Activated CD8-positive, alpha-beta T cell treated with anti-CD3 and anti-CD28 coated beads for 36 hours (primary cell): ENCODE results near the gene BCAS4. TPM values are rescaled to one million over a fixed set of nuclear protein-coding genes. Genes with fewer than 3 reads are reported as not detected.
"Not testable (repeated sequence)": the region's sequence is repeated elsewhere in the genome, so short reads cannot be mapped to it uniquely, and the experiment has no call there.

ENCODE experiments used
- ATAC-seq: fragments of 200-7000 bp; cut with Tn5 transposase; one replicate; pipeline ENCODE4 v1.10.0; 2021; ENCODE audit warnings: mild to moderate bottlenecking, moderate library complexity
- CTCF ChIA-PET: fragments of 350-600 bp; sonication (Branson Sonifier 250); formaldehyde crosslinking; loops from one replicate; lab custom pipeline; 2021; ENCODE audit warnings: antibody characterized with exemption; lab: Charles Lee
- POLR2A ChIA-PET: fragments of 350-600 bp; sonication (Branson Sonifier 250); formaldehyde crosslinking; loops from one replicate; lab custom pipeline; 2021; ENCODE audit warnings: antibody characterized with exemption; lab: Charles Lee
- DNase-seq: peaks from one replicate; pipeline ENCODE4 v3.0.0-alpha.2; 2020
- H3K27ac Mint-ChIP-seq: one replicate; pipeline ENCODE4 v1.8.0; 2021; ENCODE audit warnings: mild to moderate bottlenecking, mixed read lengths
- H3K27me3 Mint-ChIP-seq: one replicate; pipeline ENCODE4 v1.8.0; 2021; ENCODE audit warnings: mixed read lengths
- H3K36me3 Mint-ChIP-seq: one replicate; pipeline ENCODE4 v1.8.0; 2021; ENCODE audit warnings: low read depth, mixed read lengths
- H3K4me1 Mint-ChIP-seq: one replicate; pipeline ENCODE4 v1.8.0; 2021; ENCODE audit warnings: low read depth, mixed read lengths
- H3K4me3 Mint-ChIP-seq: one replicate; pipeline ENCODE4 v1.8.0; 2021; ENCODE audit warnings: mild to moderate bottlenecking, moderate library complexity, mixed read lengths
- H3K9me3 Mint-ChIP-seq: one replicate; pipeline ENCODE4 v1.8.0; 2021; ENCODE audit warnings: mixed read lengths
- intact Hi-C: fragments of 100-400 bp; cut with micrococcal nuclease; formaldehyde crosslinking; loops from one replicate; pipeline ENCODE4 v1.10.0; 2022
- total RNA-seq, 2 experiments: library from RNA; stranded (reverse); gene quantifications; one replicate each; pipeline ENCODE4 v1.2.3, GENCODE V29; 2021
- TF ChIP-seq, protein P1 (sequence below): fragments of 200-600 bp; IDR thresholded peaks from one replicate; pipeline ENCODE4 v1.8.0; 2022; ENCODE audit warnings: antibody characterized with exemption, mild to moderate bottlenecking

BCAS4 gene
- total RNA-seq, 2 experiments from 2014 or later: 27.3 to 31.7 TPM

- Mint-ChIP-seq H3K36me3 (no peaks in the 10 kb centered on the region), H3K27ac (no peak overlapping the region), H3K9me3 (no peaks in the 10 kb centered on the region), H3K4me1 (no peaks in the 10 kb centered on the region), H3K4me3 (no peak overlapping the region), H3K27me3 (no peaks in the 10 kb centered on the region)
- DNase-seq (no peak), ATAC-seq (no peak)
- ChIA-PET POLR2A (no interaction called here), CTCF (no interaction called here)
- intact Hi-C loops: no loop called here
- TF ChIP-seq, protein P1, sequence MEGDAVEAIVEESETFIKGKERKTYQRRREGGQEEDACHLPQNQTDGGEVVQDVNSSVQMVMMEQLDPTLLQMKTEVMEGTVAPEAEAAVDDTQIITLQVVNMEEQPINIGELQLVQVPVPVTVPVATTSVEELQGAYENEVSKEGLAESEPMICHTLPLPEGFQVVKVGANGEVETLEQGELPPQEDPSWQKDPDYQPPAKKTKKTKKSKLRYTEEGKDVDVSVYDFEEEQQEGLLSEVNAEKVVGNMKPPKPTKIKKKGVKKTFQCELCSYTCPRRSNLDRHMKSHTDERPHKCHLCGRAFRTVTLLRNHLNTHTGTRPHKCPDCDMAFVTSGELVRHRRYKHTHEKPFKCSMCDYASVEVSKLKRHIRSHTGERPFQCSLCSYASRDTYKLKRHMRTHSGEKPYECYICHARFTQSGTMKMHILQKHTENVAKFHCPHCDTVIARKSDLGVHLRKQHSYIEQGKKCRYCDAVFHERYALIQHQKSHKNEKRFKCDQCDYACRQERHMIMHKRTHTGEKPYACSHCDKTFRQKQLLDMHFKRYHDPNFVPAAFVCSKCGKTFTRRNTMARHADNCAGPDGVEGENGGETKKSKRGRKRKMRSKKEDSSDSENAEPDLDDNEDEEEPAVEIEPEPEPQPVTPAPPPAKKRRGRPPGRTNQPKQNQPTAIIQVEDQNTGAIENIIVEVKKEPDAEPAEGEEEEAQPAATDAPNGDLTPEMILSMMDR: no peak
Measured at GRCh38 chr20:50758992-50759391, 35.9 kb upstream of the BCAS4 start.

GRCh38 chr20:50759678-50760077 is 35.2 kb upstream of the BCAS4 start:
- Mint-ChIP-seq H3K4me1 (no peaks in the 10 kb centered on the region), H3K27me3 (no peaks in the 10 kb centered on the region), H3K9me3 (no peaks in the 10 kb centered on the region), H3K27ac (no peak overlapping the region), H3K36me3 (no peaks in the 10 kb centered on the region), H3K4me3 (no peak overlapping the region)
- POLR2A ChIA-PET: interaction anchor here (0.6 kb wide), 1 partner anchor 37 kb away, joined by 4 read pairs; no protein-coding TSS in a partner anchor
- intact Hi-C loops: no loop called here
- DNase-seq (no peak), ATAC-seq (no peak)
- CTCF ChIA-PET: no interaction called here
- TF ChIP-seq, protein P1: no peak

DNA sequence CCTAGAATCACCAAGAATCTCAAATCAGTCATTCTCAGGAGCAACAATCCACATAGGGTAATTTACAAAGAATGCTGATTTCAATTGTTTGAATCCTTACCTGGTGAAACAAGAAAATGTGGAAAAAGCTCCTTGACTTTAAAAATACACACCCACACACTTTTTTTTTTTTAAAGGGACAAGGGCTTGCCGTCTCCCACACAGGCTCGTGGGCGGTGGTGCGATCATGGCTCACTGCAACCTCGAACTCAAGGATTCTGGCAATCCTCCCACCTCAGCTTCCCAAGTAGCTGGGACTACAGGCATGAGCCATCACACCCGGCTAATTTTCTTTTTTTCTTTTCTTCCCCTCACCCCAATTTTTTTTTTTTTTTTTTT is 32.8 kb upstream of the BCAS4 start:
- no peaks in the 10 kb centered on the region for H3K9me3 Mint-ChIP-seq
- ATAC-seq (no peak), DNase-seq (no peak)
- ChIA-PET POLR2A (no interaction called here), CTCF (interaction anchor here (0.7 kb wide), 1 partner anchor 13 kb away, joined by 3 read pairs; no protein-coding TSS in a partner anchor)
- H3K27me3 Mint-ChIP-seq: no peaks in the 10 kb centered on the region
- TF ChIP-seq, protein P1: no peak
- H3K27ac Mint-ChIP-seq: no peak overlapping the region
- no peaks in the 10 kb centered on the region for H3K36me3 Mint-ChIP-seq
- no peaks in the 10 kb centered on the region for H3K4me1 Mint-ChIP-seq
- no peak overlapping the region for H3K4me3 Mint-ChIP-seq
- intact Hi-C loops: no loop called here

- peaks cover 3% of the 10 kb centered on the region for H3K27me3 Mint-ChIP-seq
- CTCF ChIA-PET: no interaction called here
- intact Hi-C loops: no loop called here
Measured at GRCh38 chr20:50762435-50763220, 32.2 kb upstream of the BCAS4 start.

DNA sequence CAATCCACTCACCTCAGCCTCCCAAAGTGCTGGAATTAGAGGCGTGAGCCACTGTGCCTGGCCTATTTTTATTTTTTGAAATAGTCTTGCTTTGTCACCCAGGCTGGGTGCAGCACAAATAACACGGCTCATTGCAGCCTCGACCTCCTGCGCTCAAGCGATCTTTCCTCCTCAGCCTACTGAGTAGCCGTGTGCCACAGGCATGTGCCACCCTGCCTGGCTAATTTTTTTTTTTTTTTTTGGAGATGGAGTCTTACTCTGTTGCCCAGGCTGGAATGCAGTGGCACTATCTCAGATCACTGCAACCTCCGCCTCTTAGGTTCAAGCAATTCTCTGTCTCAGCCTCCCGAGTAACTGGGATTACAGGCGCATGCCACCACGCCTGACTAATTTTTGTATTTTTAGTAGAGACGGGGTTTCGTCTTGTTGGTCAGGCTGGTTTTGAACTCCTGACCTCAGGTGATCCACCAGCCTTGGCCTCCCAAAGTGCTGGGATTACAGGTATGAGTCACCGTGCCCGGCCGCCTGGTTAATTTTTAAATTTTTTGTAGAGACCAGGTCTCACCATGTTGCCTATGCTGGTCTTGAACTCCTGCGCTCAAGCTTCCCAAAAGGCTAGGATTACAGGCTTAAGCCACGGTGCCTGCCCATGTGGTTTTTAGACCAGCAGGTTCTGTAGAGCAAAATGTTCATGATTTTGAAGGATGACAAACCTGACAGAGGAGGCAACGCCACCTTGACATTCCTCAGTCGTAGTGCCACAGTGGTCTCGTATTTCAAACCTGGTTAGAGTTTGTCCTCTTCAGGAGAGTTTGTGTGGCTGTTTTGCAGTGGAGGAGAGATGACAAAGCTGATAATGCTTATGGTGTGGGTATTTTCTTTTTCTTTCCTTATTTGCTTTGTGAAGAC is 31.1 kb upstream of the BCAS4 start:
- POLR2A ChIA-PET: interaction anchor here (0.6 kb wide), 1 partner anchor 12 kb away, joined by 6 read pairs; no protein-coding TSS in a partner anchor
- CTCF ChIA-PET, DNase-seq: not testable (repeated sequence)

More at GRCh38 chr20:50762435-50763220, 32.2 kb upstream of the BCAS4 start:
- Mint-ChIP-seq H3K9me3 (no peaks in the 10 kb centered on the region), H3K4me1 (no peaks in the 10 kb centered on the region), H3K36me3 (no peaks in the 10 kb centered on the region), H3K27ac (no peak overlapping the region), H3K4me3 (no peak overlapping the region)
- POLR2A ChIA-PET: interaction anchor here (0.6 kb wide), 1 partner anchor 10 kb away, joined by 6 read pairs; no protein-coding TSS in a partner anchor
- TF ChIP-seq, protein P1: no peak
- ATAC-seq (no peak), DNase-seq (no peak)

DNA sequence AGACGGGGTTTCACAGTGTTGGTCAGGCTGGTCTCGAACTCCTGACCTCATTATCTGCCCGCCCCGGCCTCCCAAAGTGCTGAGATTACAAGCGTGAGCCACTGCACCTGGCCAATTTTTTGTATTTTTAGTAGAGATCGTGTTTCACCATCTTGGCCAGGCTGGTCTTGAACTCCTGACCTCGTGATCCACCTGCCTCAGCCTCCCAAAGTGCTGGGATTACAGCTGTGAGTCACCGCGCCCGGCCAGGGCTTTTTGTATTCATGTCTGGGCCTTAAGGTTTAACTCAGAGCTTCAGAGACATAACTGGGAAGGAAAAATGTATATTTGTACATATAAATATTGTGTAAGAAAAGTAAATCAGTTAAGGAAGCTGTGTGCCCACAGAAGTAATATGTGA is 29.6 kb upstream of the BCAS4 start:
- POLR2A ChIA-PET, H3K27ac Mint-ChIP-seq, H3K9me3 Mint-ChIP-seq, ATAC-seq, H3K4me1 Mint-ChIP-seq, H3K4me3 Mint-ChIP-seq, intact Hi-C loops, H3K27me3 Mint-ChIP-seq, H3K36me3 Mint-ChIP-seq, DNase-seq: not testable (repeated sequence)
- CTCF ChIA-PET: interaction anchor here (1.0 to 3.4 kb wide), 3 partner anchors 11 to 139 kb away, joined by 3 to 14 read pairs (median 3); no protein-coding TSS in a partner anchor

More for the DNA sequence above, 31.1 kb upstream of the BCAS4 start:
- H3K9me3 Mint-ChIP-seq, H3K27me3 Mint-ChIP-seq, H3K4me3 Mint-ChIP-seq, H3K4me1 Mint-ChIP-seq, ATAC-seq, intact Hi-C loops, H3K27ac Mint-ChIP-seq, H3K36me3 Mint-ChIP-seq: not testable (repeated sequence)
